GM19463 (cell line): ENCODE data around the gene CAMK2N1.
"Not testable (repeated sequence)": the region's sequence is repeated elsewhere in the genome, so short reads cannot be mapped to it uniquely, and the experiment has no call there.

Experiments
- ATAC-seq: cut with Tn5 transposase; IDR thresholded peaks from one replicate; pipeline ENCODE4 v1.9.1; 2021; ENCODE audit warnings: mild to moderate bottlenecking, moderate library complexity; ENCODE audit not compliant: unreplicated experiment

The CAMK2N1 gene

GRCh38 chr1:20485527-20486456, at the start of gene CAMK2N1:
TSS of gene CAMK2N1 (minus strand) at chr1:20486210. CDS start at chr1:20485379, 831 bp downstream.
- ATAC-seq = no peak

- ATAC-seq = no peak
These were observed 48.8 kb upstream of the CAMK2N1 start for GRCh38 chr1:20534659-20535417.

DNA sequence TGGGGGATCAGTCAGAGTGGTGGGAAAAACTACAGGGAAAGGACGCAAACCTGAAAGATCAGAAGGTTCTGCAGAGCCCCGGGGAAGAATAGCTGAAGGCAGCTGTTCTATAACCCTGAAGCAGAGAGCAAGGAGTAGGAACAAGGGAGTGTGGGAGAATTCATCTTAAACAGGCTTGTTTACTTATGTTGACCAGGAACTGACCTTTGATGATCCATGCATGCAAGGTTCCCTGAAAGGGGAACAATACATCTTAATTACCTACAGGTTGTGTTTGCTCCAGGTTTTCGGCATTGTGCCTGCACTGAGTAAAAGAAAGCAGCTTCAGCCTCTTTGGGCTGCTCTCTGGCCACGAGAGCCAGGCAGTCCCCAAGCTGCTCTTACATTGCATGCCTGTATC, 47.6 kb upstream of the CAMK2N1 start:
- ATAC-seq = no peak

DNA sequence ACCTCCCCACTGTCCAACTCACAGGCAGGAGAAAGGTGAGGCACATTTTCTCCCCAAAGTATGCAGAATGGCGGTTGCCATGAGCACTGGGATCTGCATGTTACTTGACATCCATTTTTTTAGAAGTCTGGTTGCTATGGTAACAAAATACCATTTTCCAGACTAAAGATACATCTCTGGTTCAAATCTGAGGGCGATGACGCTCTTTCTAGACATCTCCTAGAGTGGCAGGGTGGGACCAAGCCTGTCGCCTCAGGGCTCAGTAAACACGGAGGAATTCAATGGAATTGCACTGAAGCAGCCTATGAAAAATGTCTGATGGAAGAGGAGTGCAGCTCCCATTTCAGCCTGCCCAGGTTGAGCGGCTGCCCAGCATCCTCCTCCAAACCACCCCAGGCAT, 44.9 kb upstream of the CAMK2N1 start:
- ATAC-seq = no peak

GRCh38 chr1:20530306-20530705, 44.3 kb upstream of the CAMK2N1 start:
- no peak for ATAC-seq

DNA sequence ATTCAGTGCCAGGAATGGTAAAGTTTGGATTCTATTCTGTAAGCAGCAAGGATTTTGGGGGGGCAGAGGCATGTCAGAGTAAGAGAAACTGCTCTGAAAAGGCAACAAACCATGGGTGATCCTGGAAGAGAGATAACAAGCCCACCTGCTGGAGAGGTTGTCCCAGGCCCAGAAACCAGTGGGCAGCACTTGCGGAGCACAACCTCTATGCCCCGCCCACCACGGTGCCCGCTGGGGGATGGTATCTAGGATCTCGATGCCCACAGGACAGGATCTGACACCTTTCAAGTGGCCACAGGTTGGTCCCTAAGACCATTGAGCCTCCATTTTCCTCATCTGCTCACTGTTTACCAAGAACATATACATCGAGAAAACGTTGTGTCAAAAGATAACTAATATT, 42.2 kb upstream of the CAMK2N1 start:
- no peak for ATAC-seq

DNA sequence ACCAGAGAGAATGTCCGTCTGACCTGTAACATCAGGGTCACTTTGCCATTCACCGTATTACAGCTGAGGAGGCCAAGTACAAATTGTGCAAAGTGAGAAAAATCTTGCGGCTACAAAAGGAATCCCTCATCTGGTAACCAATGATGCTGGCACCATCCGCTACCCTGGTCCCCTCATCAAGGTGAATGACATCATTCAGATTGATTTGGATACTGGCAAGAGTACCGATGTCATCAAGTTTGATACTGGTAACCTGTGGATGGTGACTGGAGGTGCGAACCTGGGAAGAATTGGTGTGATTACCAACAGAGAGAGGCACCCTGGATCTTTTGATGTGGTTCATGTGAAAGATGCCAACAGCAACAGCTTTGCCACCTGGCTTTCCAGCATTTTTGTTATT, 40.3 kb upstream of the CAMK2N1 start:
- ATAC-seq = no peak

DNA sequence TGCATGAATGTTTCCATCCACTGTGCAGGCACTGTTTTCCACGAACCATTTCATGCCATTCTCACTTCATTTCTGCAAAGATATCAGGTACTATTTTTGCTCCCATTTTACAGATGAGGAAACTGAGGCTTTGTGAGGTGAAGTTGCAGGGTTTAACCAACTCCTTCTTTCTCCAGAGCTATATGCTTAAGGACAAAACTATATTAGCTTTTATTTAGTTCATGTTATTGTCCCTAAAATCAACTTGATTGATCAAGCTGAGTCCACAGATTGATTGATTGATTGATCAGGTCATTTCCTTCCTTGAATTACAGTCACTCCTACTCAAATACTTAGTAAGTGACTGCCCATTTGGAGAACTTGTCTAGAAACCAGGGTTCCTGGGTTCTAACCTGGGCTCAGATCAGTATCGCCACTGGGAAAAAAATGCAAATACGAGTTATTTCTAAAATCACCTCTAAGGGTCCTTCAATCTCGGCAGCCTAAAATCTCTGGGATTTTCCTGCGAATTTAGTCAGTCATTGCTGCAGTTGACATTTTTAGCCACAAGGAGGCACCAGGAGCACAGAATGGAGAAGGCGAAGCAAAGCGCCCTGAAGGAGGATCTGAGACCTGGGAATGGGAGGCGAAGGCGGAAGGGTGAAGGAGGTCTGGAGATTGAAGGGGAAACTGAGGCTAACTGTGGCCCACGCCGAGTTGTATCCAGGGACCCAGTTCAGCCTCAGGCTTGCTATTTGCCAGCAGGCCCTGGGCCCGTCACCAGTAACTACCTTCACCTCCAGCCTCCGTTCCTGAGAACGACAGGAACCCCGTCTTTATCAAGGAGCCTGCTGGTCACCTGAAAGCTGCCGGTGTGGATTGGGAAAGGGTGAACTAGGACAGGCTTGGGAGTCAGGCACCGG, 36.2 kb upstream of the CAMK2N1 start:
- ATAC-seq = no peak

DNA sequence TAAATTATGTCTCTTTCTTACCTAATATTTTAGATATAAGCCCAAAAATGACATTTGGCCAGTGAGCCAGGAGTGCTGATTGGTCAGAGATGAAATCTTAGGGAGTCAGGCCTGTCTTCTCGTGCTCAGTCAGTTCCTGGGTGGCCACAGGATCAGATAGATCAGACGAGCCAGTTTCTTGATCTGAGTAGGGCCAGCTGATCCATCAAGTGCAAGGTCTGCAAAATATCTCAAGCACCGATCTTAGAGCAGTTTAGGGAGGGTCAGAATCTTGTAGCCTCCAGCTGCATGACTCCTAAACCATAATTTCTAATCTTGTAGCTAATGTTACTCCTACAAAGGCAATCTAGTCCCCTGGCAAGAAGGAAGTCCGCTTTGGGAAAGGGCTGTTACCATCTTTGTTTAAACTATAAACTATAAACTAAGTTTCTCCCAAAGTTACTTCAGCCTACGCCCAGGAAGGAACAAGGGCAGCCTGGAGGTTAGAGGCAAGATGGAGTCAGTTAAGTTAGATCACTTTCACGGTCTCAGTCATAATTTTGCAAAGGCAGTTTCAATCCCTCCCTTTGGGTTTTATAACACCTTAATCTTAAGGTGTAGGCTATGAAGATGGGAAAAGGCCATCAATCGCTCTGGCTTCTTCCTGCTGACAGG, 33.7 kb upstream of the CAMK2N1 start:
- ATAC-seq = not testable (repeated sequence)

GRCh38 chr1:20511518-20512428, 25.8 kb upstream of the CAMK2N1 start:
- ATAC-seq = no peak

DNA sequence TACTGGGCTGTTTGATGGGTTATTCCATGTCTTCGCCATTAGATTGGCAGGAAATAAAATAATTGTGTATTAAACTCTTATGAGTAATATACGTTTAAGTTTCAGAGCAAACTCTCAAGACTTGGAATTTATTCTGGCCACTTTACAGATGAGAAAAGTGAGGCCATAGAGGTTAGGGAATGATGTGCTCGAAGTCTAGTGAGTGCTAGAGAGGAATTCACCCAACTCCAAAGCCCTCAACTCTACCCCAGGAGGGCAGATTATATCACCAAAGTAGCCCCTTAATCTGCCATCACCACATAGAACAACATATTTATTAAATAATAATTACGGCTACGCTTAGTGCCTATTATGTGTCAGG, 22.4 kb upstream of the CAMK2N1 start:
- ATAC-seq = no peak

- ATAC-seq = peak; percentile 94
These were observed 21.8 kb upstream of the CAMK2N1 start, which contains the start of gene MUL1 for GRCh38 chr1:20507564-20508410. TSS of gene MUL1 (minus strand) at chr1:20508151. CDS start at chr1:20508024, 127 bp downstream.

GRCh38 chr1:20507248-20507563, 21.2 kb upstream of the CAMK2N1 start:
- no peak for ATAC-seq

DNA sequence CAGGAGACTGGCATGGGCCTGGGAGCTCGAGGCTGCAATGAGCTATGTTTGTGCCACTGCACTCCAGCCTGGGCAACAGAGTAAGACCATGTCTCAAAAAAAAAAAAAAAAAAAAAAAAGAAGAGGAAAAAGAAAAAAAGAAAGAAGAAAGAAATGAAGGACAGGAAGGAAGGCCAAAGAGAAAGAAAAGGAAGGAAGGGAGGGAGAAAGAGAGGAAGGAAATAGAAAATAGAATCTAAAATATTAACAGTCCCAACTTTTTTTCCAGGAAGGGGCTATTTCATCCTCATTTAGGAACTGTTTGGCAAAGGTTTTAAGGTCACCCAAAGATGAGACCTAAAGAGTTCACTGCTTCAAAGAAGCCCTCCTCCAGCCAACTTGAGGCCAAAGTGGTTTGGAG, 19.5 kb upstream of the CAMK2N1 start:
- ATAC-seq = no peak

DNA sequence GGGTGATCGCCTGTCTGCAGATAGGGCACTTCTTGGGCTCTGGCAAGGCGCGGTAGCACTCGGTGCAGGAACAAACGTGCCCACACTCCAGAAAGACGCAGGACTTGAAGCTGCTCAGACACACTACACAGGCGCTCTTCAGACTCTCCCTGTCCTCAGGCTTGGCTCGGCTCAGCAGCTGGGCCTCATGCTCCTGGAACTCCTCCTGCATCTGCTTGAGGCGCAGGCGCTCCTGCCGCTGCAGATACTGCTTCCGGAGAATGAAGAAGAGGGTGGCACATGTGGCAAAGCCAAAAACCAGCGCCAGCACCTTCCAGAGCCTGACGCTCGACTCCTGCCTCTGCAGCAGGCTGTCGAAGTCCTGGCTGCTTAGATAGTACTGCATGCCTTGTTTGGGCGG, 14.7 kb upstream of the CAMK2N1 start:
- ATAC-seq = no peak

GRCh38 chr1:20499718-20500117, 13.7 kb upstream of the CAMK2N1 start:
- ATAC-seq = no peak

- no peak for ATAC-seq
These were observed 13.1 kb upstream of the CAMK2N1 start for GRCh38 chr1:20499105-20499504.

DNA sequence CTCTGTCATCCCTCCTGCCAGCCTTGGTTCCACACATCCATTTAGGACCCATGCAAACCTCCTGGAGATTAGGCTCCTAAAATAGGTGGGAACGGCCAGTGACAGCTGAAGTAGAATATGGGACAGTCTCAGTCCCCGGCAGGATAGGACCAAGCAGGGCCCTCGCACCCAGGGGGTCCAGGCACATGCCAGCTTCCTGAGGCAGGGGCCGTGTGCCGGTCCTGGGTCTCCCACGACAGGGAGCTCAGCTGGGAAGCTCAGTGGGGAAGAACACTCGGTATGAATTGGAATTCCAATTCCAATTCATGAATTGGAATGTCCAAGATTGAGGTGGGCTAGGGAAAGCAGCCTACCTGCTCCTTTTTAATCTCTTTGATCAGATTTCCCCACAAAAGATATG, 12.1 kb upstream of the CAMK2N1 start:
- ATAC-seq = no peak

- ATAC-seq = no peak
These were observed 11.5 kb upstream of the CAMK2N1 start for GRCh38 chr1:20497506-20497905.
